Endothelial cell of umbilical vein (primary cell): Measurements from ENCODE around the gene RPL6. TPM values are rescaled to one million over a fixed set of nuclear protein-coding genes. Genes with fewer than 3 reads are reported as not detected.

Experiments used
- BruUV-seq: library from RNA; stranded (reverse); fragments of 400-500 nt; replicated peaks from 2 replicates; lab custom pipeline; 2021; lab: Mats Ljungman, UMichigan
- CTCF ChIA-PET: fragments of 300-600, 350-600 bp; sonication (Branson Sonifier 250); formaldehyde crosslinking; loops from one replicate; lab custom pipeline; 2021; ENCODE audit warnings: antibody characterized with exemption, inconsistent platforms; lab: Charles Lee
- POLR2A ChIA-PET: fragments of 300-600, 350-600 bp; sonication (Branson Sonifier 250); formaldehyde crosslinking; loops from one replicate; lab custom pipeline; 2021; ENCODE audit warnings: antibody characterized with exemption, inconsistent platforms; lab: Charles Lee
- DNase-seq: peaks from one replicate; pipeline ENCODE4 v3.0.0-alpha.2; 2011; ENCODE audit warnings: low read depth, low spot score
- FAIRE-seq: peaks from 2 replicates; lab custom pipeline; 2011; peaks lifted over from hg19 to GRCh38; lab: Jason Lieb, UNC
- H2AFZ ChIP-seq: 2 replicates; pipeline ENCODE4 v1.6.0; 2012; ENCODE audit warnings: low read depth, low read length, control low read depth, inconsistent platforms
- H3K27ac ChIP-seq: 2 replicates; pipeline ENCODE4 v1.5.1; 2011; ENCODE audit warnings: low read depth, mild to moderate bottlenecking, control low read depth, low read length, moderate library complexity; ENCODE audit not compliant: insufficient read depth
- H3K27me3 ChIP-seq, 2 experiments: 2 replicates each; pipeline versions ENCODE4 v1.6.0 to v1.6.1; 2011; ENCODE audit warnings: low read length in 2 of 2, mixed read lengths in 1 of 2; ENCODE audit not compliant: control insufficient read depth in 2 of 2, insufficient read depth in 2 of 2
- H3K36me3 ChIP-seq, 2 experiments: 2 replicates in 1 of 2; 3 replicates in 1 of 2; pipeline ENCODE4 v1.5.1; 2011; ENCODE audit warnings: low read length in 2 of 2, mild to moderate bottlenecking in 1 of 2, moderate library complexity in 1 of 2; ENCODE audit not compliant: control insufficient read depth in 2 of 2, insufficient read depth in 2 of 2; ENCODE audit errors: extremely low read depth in 1 of 2
- H3K4me1 ChIP-seq: 3 replicates; pipeline ENCODE4 v1.5.1; 2011; ENCODE audit warnings: mild to moderate bottlenecking, low read length; ENCODE audit not compliant: control insufficient read depth, insufficient read depth; ENCODE audit errors: extremely low read depth
- H3K4me2 ChIP-seq: 2 replicates; pipeline ENCODE4 v1.6.1; 2011; ENCODE audit warnings: low read length, control low read depth, mixed read lengths; ENCODE audit not compliant: insufficient read depth
- H3K4me3 ChIP-seq, 3 experiments: fragments of 200-600 bp in 1 of 3; sonication (generic), shearing (Covaris generic) in 1 of 3; replicated peaks in 1 of 3; 2 replicates each; pipeline ENCODE4 v1.5.1; 2011 to 2016; ENCODE audit warnings: control low read depth in 3 of 3, low read length in 3 of 3, mild to moderate bottlenecking in 2 of 3, inconsistent platforms in 1 of 3, low read depth in 1 of 3, moderate library complexity in 1 of 3; ENCODE audit not compliant: insufficient read depth in 1 of 3
- H3K79me2 ChIP-seq: 2 replicates; pipeline ENCODE4 v1.6.0; 2012; ENCODE audit warnings: low read length, inconsistent platforms; ENCODE audit not compliant: control insufficient read depth, insufficient read depth
- H3K9ac ChIP-seq: replicated peaks from 2 replicates; pipeline ENCODE3; 2011; ENCODE audit warnings: low read length, control low read depth; ENCODE audit not compliant: insufficient read depth; ENCODE audit errors: extremely low read depth
- H3K9me1 ChIP-seq: replicated peaks from 3 replicates; pipeline ENCODE4 v1.6.0; 2011; ENCODE audit warnings: mild to moderate bottlenecking, low read length; ENCODE audit not compliant: control insufficient read depth, insufficient read depth; ENCODE audit errors: extremely low read depth
- H3K9me3 ChIP-seq: replicated peaks from 2 replicates; pipeline ENCODE4 v1.5.1; 2012; ENCODE audit warnings: low read length, inconsistent platforms; ENCODE audit not compliant: control insufficient read depth, insufficient read depth
- H4K20me1 ChIP-seq: replicated peaks from 2 replicates; pipeline ENCODE3; 2011; ENCODE audit warnings: mild to moderate bottlenecking, low read length; ENCODE audit not compliant: control insufficient read depth, insufficient read depth; ENCODE audit errors: extremely low read depth
- CTCF ChIP-seq, 2 donors: IDR thresholded peaks; 1 replicate in 1 of 2; 2 replicates in 1 of 2; pipeline ENCODE4 v1.5.1; 2011; ENCODE audit warnings: low read length in 2 of 2, mild to moderate bottlenecking in 2 of 2, moderate library complexity in 2 of 2, control low read depth in 1 of 2, inconsistent platforms in 1 of 2, low read depth in 1 of 2; ENCODE audit not compliant: insufficient read depth in 1 of 2; ENCODE audit errors: extremely low read depth in 1 of 2
- EZH2 ChIP-seq: IDR thresholded peaks from 2 replicates; pipeline ENCODE4 v1.6.1; 2012; ENCODE audit warnings: borderline replicate concordance, low read depth, mild to moderate bottlenecking, moderate library complexity, low read length, inconsistent platforms; ENCODE audit not compliant: severe bottlenecking
- FOS ChIP-seq: IDR thresholded peaks from 2 replicates; pipeline ENCODE4 v1.6.1; 2011; ENCODE audit warnings: mild to moderate bottlenecking, low read length, moderate library complexity, borderline replicate concordance; ENCODE audit not compliant: insufficient read depth
- GATA2 ChIP-seq: IDR thresholded peaks from 2 replicates; pipeline ENCODE4 v1.7.0; 2011; ENCODE audit warnings: low read depth, mild to moderate bottlenecking, moderate library complexity, mixed read lengths, low read length; ENCODE audit not compliant: insufficient read length, insufficient read depth
- JUN ChIP-seq: IDR thresholded peaks from 2 replicates; pipeline ENCODE4 v1.6.1; 2011; ENCODE audit warnings: borderline replicate concordance, low read depth; ENCODE audit not compliant: insufficient read length, insufficient read depth
- MAX ChIP-seq: IDR thresholded peaks from 2 replicates; pipeline ENCODE4 v1.6.1; 2011; ENCODE audit not compliant: insufficient read depth, insufficient read length
- MYC ChIP-seq: IDR thresholded peaks from one replicate; pipeline ENCODE4 v1.6.1; 2011; ENCODE audit warnings: mild to moderate bottlenecking, low read depth, low read length
- POLR2A ChIP-seq: IDR thresholded peaks from 2 replicates; pipeline ENCODE4 v1.6.1; 2012; ENCODE audit warnings: low read depth, mild to moderate bottlenecking, control low read depth, low read length
- POLR2AphosphoS5 ChIP-seq: IDR thresholded peaks from 2 replicates; pipeline ENCODE4 v1.6.1; 2012; ENCODE audit warnings: low read depth, mild to moderate bottlenecking, control low read depth, low read length, moderate library complexity; ENCODE audit not compliant: insufficient read depth
- dilution Hi-C: fragments of 300-500 bp; cut with MboI; formaldehyde crosslinking; loops from one replicate; pipeline ENCODE4 v1.15.0; 2019; ENCODE audit warnings: low sequenced_read_pairs; ENCODE audit not compliant: extremely low pct_ligation_motif_present
- intact Hi-C: fragments of 100-400 bp; cut with micrococcal nuclease; formaldehyde crosslinking; loops from one replicate; pipeline ENCODE4 v1.10.0; 2022
- polyA plus RNA-seq, 4 experiments: library from polyadenylated mRNA; depleted of rRNA in 3 of 4; stranded (reverse) in 3 of 4; unstranded in 1 of 4; fragments of >200 nt; gene quantifications; 2 replicates each; pipeline versions ENCODE4 v1.2.1 to v1.2.3, GENCODE V29; 2011 to 2012; ENCODE audit warnings: missing spikeins in 1 of 4
- total RNA-seq: library from RNA; stranded (reverse); gene quantifications from 2 replicates; pipeline ENCODE4 v1.2.3, GENCODE V29; 2021

RPL6 gene
- total and polyA plus RNA-seq, 2 donors (not counting 3 experiments of a cell fraction or from before 2014, with no cell fraction given) = 998 to 1,385 TPM

GRCh38 chr12:112386726-112387125 is 22.7 kb downstream of the RPL6 start:
- Histone ChIP-seq H3K27me3 (peaks cover 0 to 3% of the 10 kb centered on the region in 2 experiments), H3K4me3 (no peak overlapping the region), H3K9me1 (no peaks in the 10 kb centered on the region), H2AFZ (peak overlapping the region; percentile 48), H3K27ac (no peak overlapping the region), H3K4me1 (peaks cover 5% of the 10 kb centered on the region), H3K36me3 (no peaks in the 10 kb centered on the region), H3K9ac (no peak overlapping the region), H3K4me2 (no peak overlapping the region), H3K79me2 (peaks cover 2% of the 10 kb centered on the region), H4K20me1 (no peaks in the 10 kb centered on the region), H3K9me3 (no peaks in the 10 kb centered on the region)
- DNase-seq = no peak
- BruUV-seq = no TSS peak
- dilution Hi-C loops = no loop called here
- POLR2A ChIA-PET = no interaction called here
- no peak for FAIRE-seq
- CTCF ChIA-PET = interaction anchor here (0.5 to 6.9 kb wide), 38 partner anchors 8 to 669 kb away, joined by 3 to 253 read pairs (median 4); no protein-coding TSS in a partner anchor
- TF ChIP-seq POLR2AphosphoS5 (no peak), MYC (no peak), GATA2 (no peak), MAX (no peak), FOS (no peak), EZH2 (no peak), JUN (no peak), POLR2A (no peak), CTCF (IDR thresholded peaks at IDR 0.05; ENCODE audit: extremely low read depth in 1 of 2, insufficient read depth in 1 of 2, low read depth in 1 of 2, low read length in 2 of 2) (no peak)
- intact Hi-C loops = loop anchor here (1.0 to 10.0 kb wide), 5 partner anchors 92 to 441 kb away; partner anchors contain the start of genes ERP29, NAA25 and TMEM116
